ENCODE results near the gene MTIF2.
"Not testable (repeated sequence)": the region's sequence is repeated elsewhere in the genome, so short reads cannot be mapped to it uniquely, and the experiment has no call there.

Gene MTIF2

GRCh38 chr2:55242617-55243016, 26.4 kb downstream of the MTIF2 start:
- DNase-seq (ENCODE audit: low read depth) = no peak

GRCh38 chr2:55241582-55241981, 27.4 kb downstream of the MTIF2 start:
- DNase-seq (ENCODE audit: low read depth) = not testable (repeated sequence)

GRCh38 chr2:55239656-55240222, 29.3 kb downstream of the MTIF2 start:
- DNase-seq (ENCODE audit: low read depth) = no peak

GRCh38 chr2:55236992-55237543, 32.0 kb downstream of the MTIF2 start:
- no peak for DNase-seq (ENCODE audit: low read depth)

GRCh38 chr2:55235724-55236538, 33.1 kb downstream of the MTIF2 start:
- DNase-seq (ENCODE audit: low read depth) = no peak

GRCh38 chr2:55233658-55233940, 35.4 kb downstream of the MTIF2 start:
- DNase-seq (ENCODE audit: low read depth) = no peak

GRCh38 chr2:55232863-55233657, 36.0 kb downstream of the MTIF2 start:
- DNase-seq (ENCODE audit: low read depth) = peak; percentile 53

- DNase-seq (ENCODE audit: low read depth) = peak; percentile 96
These were observed 36.8 kb downstream of the MTIF2 start, which contains the start of the genes CLHC1 and RPS27A for GRCh38 chr2:55232084-55232862. Gene CLHC1 (minus strand): TSS chr2:55232293. CDS start chr2:55222411, 9,882 bp downstream. Gene RPS27A (plus strand): TSS chr2:55232688. CDS start chr2:55232825, 137 bp downstream.

- peak; percentile 51 for DNase-seq (ENCODE audit: low read depth)
These were observed 37.4 kb downstream of the MTIF2 start for GRCh38 chr2:55231546-55232083.

GRCh38 chr2:55230551-55230950, 38.5 kb downstream of the MTIF2 start:
- no peak for DNase-seq (ENCODE audit: low read depth)

- DNase-seq (ENCODE audit: low read depth) = no peak
These were observed 39.8 kb downstream of the MTIF2 start for GRCh38 chr2:55229221-55229620.

- DNase-seq (ENCODE audit: low read depth) = no peak
These were observed 40.8 kb downstream of the MTIF2 start for GRCh38 chr2:55228226-55228563.

- peak; percentile 49 for DNase-seq (ENCODE audit: low read depth)
These were observed 41.4 kb downstream of the MTIF2 start for GRCh38 chr2:55227437-55228225.

- no peak for DNase-seq (ENCODE audit: low read depth)
These were observed 43.5 kb downstream of the MTIF2 start for GRCh38 chr2:55225481-55226020.

- no peak for DNase-seq (ENCODE audit: low read depth)
These were observed 44.2 kb downstream of the MTIF2 start for GRCh38 chr2:55224761-55225261.

GRCh38 chr2:55223958-55224760, 44.9 kb downstream of the MTIF2 start:
- DNase-seq (ENCODE audit: low read depth) = no peak

GRCh38 chr2:55213822-55214221, 55.2 kb downstream of the MTIF2 start:
- DNase-seq (ENCODE audit: low read depth) = no peak

- DNase-seq (ENCODE audit: low read depth) = no peak
These were observed 64.1 kb downstream of the MTIF2 start for GRCh38 chr2:55204950-55205349.

- no peak for DNase-seq (ENCODE audit: low read depth)
These were observed 64.5 kb downstream of the MTIF2 start for GRCh38 chr2:55204536-55204935.

Data from ELR (cell line).